ENCODE results near the gene AGAP3. TPM values are rescaled to one million over a fixed set of nuclear protein-coding genes. Genes with fewer than 3 reads are reported as not detected.

AGAP3 gene
- polyA plus RNA-seq, 3 donors: 6.4 to 133 (median 6.8) TPM

DNA sequence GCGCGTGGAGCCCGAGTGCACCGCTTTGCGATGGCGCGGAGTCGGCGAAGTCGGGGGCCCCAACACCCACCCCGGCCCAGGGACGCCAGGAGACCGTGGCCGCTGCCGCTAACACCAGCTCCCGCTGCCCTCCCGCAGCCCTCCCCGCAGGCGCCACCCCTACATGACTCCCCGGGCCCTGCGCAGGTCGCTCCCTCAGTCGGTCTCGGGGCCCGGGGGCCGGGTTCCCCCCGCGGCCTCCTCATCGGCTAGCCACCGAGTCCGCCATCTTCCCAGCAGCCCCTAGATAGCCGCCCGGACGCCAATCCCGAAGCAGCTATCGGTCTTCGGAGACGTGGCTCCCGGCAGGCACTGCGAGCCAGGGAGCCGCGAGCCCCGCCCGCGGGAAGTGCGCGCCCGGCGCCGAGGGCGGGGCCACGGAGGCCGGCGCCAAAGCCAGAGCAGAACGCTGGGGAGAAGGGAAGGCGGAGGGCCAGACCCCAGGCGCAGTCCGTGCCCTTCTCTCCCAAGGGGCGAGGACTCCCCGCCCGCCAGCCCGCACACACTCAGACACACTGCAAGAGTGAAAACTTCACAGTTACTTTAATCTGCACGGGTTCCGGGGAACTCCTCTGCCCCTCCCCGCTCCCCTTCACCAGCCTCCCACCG, 5.6 kb upstream of the AGAP3 start, which contains the start of gene FASTK:
TSS of gene FASTK (minus strand) at position 288 of the 648 bp plus-strand sequence. CDS start at position 245, 43 bp downstream.
- Histone ChIP-seq H3K9me3 (replicated peaks in 1 of 2; ENCODE audit: control insufficient read depth in 1 of 2, insufficient read depth in 1 of 2, low read length in 2 of 2) (no peaks in the 10 kb centered on the region), H3K4me3 (replicated peaks in 1 of 3; ENCODE audit: low read depth in 2 of 3, low read length in 3 of 3) (peak within 1 kb of the TSS; percentile 88 to 92 (median 89)), H3K27me3 (ENCODE audit: control insufficient read depth in 2 of 2, insufficient read depth in 2 of 2, low read length in 2 of 2) (no peaks in the 10 kb centered on the region), H2AFZ (ENCODE audit: insufficient read depth, low read depth, low read length, poor library complexity, severe bottlenecking) (peak within 1 kb of the TSS; percentile 93), H3K79me2 (ENCODE audit: insufficient read depth, low read length) (peaks cover 37% of the 10 kb centered on the region), H3K27ac (ENCODE audit: low read depth in 1 of 2, low read length in 2 of 2) (peak within 1 kb of the TSS; percentile 52 to 83), H4K20me1 (ENCODE audit: insufficient read depth, low read length) (peaks cover 37% of the 10 kb centered on the region), H3K4me2 (replicated peaks; ENCODE audit: extremely low read depth, low read length, poor library complexity, severe bottlenecking) (peak within 1 kb of the TSS; percentile 96), H3K36me3 (replicated peaks in 1 of 2; ENCODE audit: control insufficient read depth in 1 of 2, insufficient read depth in 2 of 2, low read length in 2 of 2) (peaks cover 11 to 24% of the 10 kb centered on the region in 2 donors), H3K4me1 (ENCODE audit: control insufficient read depth in 1 of 2, insufficient read depth in 2 of 2, low read length in 2 of 2) (peaks cover 41 to 56% of the 10 kb centered on the region in 2 donors), H3K9ac (ENCODE audit: insufficient read depth, low read length, poor library complexity, severe bottlenecking) (peak within 1 kb of the TSS; percentile 91)
- intact Hi-C loops (cut with micrococcal nuclease): loop anchor here in 1 of 2 donors (2.0 to 10.0 kb wide), 3 partner anchors 22 to 706 kb away; partner anchors contain the start of genes SLC4A2 and ZNF775
- Mint-ChIP-seq H3K27ac (peak within 1 kb of the TSS; percentile 73 to 92 (median 84)), H3K9me3 (peaks cover 0 to 2% (median 0%) of the 10 kb centered on the region in 7 donors), H3K4me3 (peak within 1 kb of the TSS; percentile 83 to 89), H3K36me3 (peaks cover 10 to 18% of the 10 kb centered on the region in 2 donors), H3K27me3 (ENCODE audit: low read depth in 3 of 3) (peaks cover 0 to 1% (median 1%) of the 10 kb centered on the region in 3 donors), H3K4me1 (peaks cover 40% of the 10 kb centered on the region)
- TF ChIP-seq, protein P1, sequence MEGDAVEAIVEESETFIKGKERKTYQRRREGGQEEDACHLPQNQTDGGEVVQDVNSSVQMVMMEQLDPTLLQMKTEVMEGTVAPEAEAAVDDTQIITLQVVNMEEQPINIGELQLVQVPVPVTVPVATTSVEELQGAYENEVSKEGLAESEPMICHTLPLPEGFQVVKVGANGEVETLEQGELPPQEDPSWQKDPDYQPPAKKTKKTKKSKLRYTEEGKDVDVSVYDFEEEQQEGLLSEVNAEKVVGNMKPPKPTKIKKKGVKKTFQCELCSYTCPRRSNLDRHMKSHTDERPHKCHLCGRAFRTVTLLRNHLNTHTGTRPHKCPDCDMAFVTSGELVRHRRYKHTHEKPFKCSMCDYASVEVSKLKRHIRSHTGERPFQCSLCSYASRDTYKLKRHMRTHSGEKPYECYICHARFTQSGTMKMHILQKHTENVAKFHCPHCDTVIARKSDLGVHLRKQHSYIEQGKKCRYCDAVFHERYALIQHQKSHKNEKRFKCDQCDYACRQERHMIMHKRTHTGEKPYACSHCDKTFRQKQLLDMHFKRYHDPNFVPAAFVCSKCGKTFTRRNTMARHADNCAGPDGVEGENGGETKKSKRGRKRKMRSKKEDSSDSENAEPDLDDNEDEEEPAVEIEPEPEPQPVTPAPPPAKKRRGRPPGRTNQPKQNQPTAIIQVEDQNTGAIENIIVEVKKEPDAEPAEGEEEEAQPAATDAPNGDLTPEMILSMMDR (IDR thresholded peaks at IDR 0.05): no peak
- WGBS (ENCODE audit: insufficient coverage): 3% methylated on average over 66 of the region's 66 CpGs
- DNase-seq: peak; percentile 77 to 86 (median 83)

GRCh38 chr7:151081170-151082101, 4.8 kb upstream of the AGAP3 start:
- peak overlapping the region; percentile 96 for H3K4me2 ChIP-seq (replicated peaks; ENCODE audit: extremely low read depth, low read length, poor library complexity, severe bottlenecking)
- H4K20me1 ChIP-seq (ENCODE audit: insufficient read depth, low read length): peaks cover 29% of the 10 kb centered on the region
- peaks cover 0 to 2% (median 1%) of the 10 kb centered on the region in 3 donors for H3K27me3 Mint-ChIP-seq (ENCODE audit: low read depth in 3 of 3)
- peaks cover 5 to 16% of the 10 kb centered on the region in 2 donors for H3K36me3 ChIP-seq (replicated peaks in 1 of 2; ENCODE audit: control insufficient read depth in 1 of 2, insufficient read depth in 2 of 2, low read length in 2 of 2)
- DNase-seq: no peak
- peaks cover 37% of the 10 kb centered on the region for H3K79me2 ChIP-seq (ENCODE audit: insufficient read depth, low read length)
- no peaks in the 10 kb centered on the region for H3K9me3 ChIP-seq (replicated peaks in 1 of 2; ENCODE audit: control insufficient read depth in 1 of 2, insufficient read depth in 1 of 2, low read length in 2 of 2)
- H2AFZ ChIP-seq (ENCODE audit: insufficient read depth, low read depth, low read length, poor library complexity, severe bottlenecking): no peak overlapping the region
- H3K27ac Mint-ChIP-seq: peak overlapping the region; percentile 28 to 84 (median 81)
- TF ChIP-seq, protein P1 (IDR thresholded peaks at IDR 0.05): no peak
- H3K4me3 Mint-ChIP-seq: no peak overlapping the region
- intact Hi-C loops (cut with micrococcal nuclease): loop anchor here in 1 of 2 donors (2.0 to 10.0 kb wide), 3 partner anchors 23 to 707 kb away; partner anchors contain the start of genes SLC4A2 and ZNF775
- peak overlapping the region in 2 of 3 experiments; percentile 88 to 92 for H3K4me3 ChIP-seq (replicated peaks in 1 of 3; ENCODE audit: low read depth in 2 of 3, low read length in 3 of 3)
- H3K4me1 ChIP-seq (ENCODE audit: control insufficient read depth in 1 of 2, insufficient read depth in 2 of 2, low read length in 2 of 2): peaks cover 44 to 60% of the 10 kb centered on the region in 2 donors
- H3K27ac ChIP-seq (ENCODE audit: low read depth in 1 of 2, low read length in 2 of 2): peak overlapping the region; percentile 52 to 83
- no peaks in the 10 kb centered on the region for H3K9me3 Mint-ChIP-seq
- H3K9ac ChIP-seq (ENCODE audit: insufficient read depth, low read length, poor library complexity, severe bottlenecking): peak overlapping the region; percentile 91
- H3K36me3 Mint-ChIP-seq: peaks cover 3 to 10% of the 10 kb centered on the region in 2 donors
- H3K4me1 Mint-ChIP-seq: peaks cover 43% of the 10 kb centered on the region
- no peaks in the 10 kb centered on the region for H3K27me3 ChIP-seq (ENCODE audit: control insufficient read depth in 2 of 2, insufficient read depth in 2 of 2, low read length in 2 of 2)
- 73% methylated on average over 47 of the region's 64 CpGs for WGBS (ENCODE audit: insufficient coverage)

Data from CD14-positive monocyte (primary cell).